Measurements from ENCODE around the gene PCDHGA4.

DNA sequence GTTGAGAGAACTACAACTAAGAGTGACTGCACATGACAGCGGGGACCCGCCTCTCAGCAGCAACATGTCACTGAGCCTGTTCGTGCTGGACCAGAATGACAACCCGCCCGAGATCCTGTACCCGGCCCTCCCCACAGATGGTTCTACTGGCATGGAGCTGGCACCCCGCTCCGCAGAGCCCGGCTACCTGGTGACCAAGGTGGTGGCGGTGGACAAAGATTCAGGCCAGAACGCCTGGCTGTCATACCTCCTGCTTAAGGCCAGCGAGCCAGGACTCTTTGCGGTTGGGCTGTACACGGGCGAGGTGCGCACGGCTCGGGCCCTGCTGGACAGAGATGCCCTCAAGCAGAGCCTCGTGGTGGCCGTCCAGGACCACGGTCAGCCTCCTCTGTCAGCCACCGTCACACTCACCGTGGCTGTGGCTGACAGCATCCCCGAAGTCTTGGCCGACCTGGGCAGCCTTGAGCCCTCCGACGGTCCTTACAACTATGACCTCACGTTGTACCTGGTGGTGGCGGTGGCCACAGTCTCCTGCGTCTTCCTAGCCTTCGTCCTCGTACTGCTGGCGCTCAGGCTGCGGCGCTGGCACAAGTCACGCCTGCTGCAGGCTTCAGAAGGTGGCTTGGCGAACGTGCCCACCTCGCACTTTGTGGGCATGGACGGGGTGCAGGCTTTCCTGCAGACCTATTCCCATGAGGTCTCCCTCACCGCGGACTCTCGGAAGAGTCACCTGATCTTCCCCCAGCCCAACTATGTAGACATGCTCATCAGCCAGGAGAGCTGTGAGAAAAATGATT lies 29.8 kb downstream of the PCDHGA4 start:
- TF ChIP-seq POLR2AphosphoS5 (IDR thresholded peaks at IDR 0.05; ENCODE audit: borderline replicate concordance, low read depth, low read length) = no peak
- TF ChIP-seq FOXP2 (optimal IDR thresholded peaks at IDR 0.05; ENCODE audit: control extremely low read depth, extremely low read length, insufficient read depth) = no peak

Data from SK-N-MC (cell line).